IMR-90 (cell line): ENCODE measurements around the gene COL18A1. TPM values are rescaled to one million over a fixed set of nuclear protein-coding genes. Genes with fewer than 3 reads are reported as not detected.

ENCODE experiments used
- ATAC-seq: fragments of 200-7000 bp; cut with Tn5 transposase; 2 replicates; pipeline ENCODE4 v1.9.1; 2020; ENCODE audit warnings: low read depth, mild to moderate bottlenecking, moderate library complexity
- BruUV-seq: library from RNA; stranded (reverse); fragments of 400-500 nt; replicated peaks from 2 replicates; lab custom pipeline; 2021; lab: Mats Ljungman, UMichigan
- CTCF ChIA-PET: fragments of 300-600 bp; formaldehyde crosslinking; extraction: SDS; loops from one replicate; lab custom pipeline; 2021; ENCODE audit warnings: antibody characterized with exemption; lab: Yijun Ruan, JAX
- POLR2A ChIA-PET: fragments of 300-600 bp; sonication (Branson Sonifier 250); formaldehyde crosslinking; loops from one replicate; lab custom pipeline; 2022; ENCODE audit warnings: antibody characterized with exemption; ENCODE audit not compliant: unreplicated experiment; lab: Charles Lee
- DNase-seq: peaks from one replicate; pipeline ENCODE4 v3.0.0; 2013
- H2AFZ ChIP-seq: replicated peaks from 2 replicates; pipeline ENCODE3; 2013; ENCODE audit warnings: low read length, mild to moderate bottlenecking; ENCODE audit not compliant: poor library complexity
- H2AK5ac ChIP-seq: 2 replicates; pipeline ENCODE4 v1.6.1; 2013; ENCODE audit warnings: low read depth, low read length, inconsistent platforms
- H2AK9ac ChIP-seq: replicated peaks from 2 replicates; pipeline ENCODE3; 2013; ENCODE audit warnings: mild to moderate bottlenecking, low read depth, low read length, moderate library complexity; ENCODE audit not compliant: poor library complexity
- H2BK120ac ChIP-seq: 2 replicates; pipeline ENCODE4 v1.6.1; 2013; ENCODE audit warnings: low read depth, low read length, inconsistent platforms
- H2BK15ac ChIP-seq: 3 replicates; pipeline ENCODE4 v1.6.1; 2013; ENCODE audit warnings: low read depth, low read length, inconsistent platforms
- H2BK20ac ChIP-seq: 2 replicates; pipeline ENCODE4 v1.6.1; 2013; ENCODE audit warnings: low read depth, mild to moderate bottlenecking, inconsistent platforms, low read length, moderate library complexity
- H2BK5ac ChIP-seq: 2 replicates; pipeline ENCODE4 v1.6.1; 2013; ENCODE audit warnings: mild to moderate bottlenecking, low read depth, low read length, inconsistent platforms; ENCODE audit not compliant: poor library complexity, severe bottlenecking
- H3K14ac ChIP-seq: replicated peaks from 2 replicates; pipeline ENCODE4 v1.6.1; 2013; ENCODE audit warnings: low read depth, low read length, inconsistent platforms
- H3K18ac ChIP-seq: 2 replicates; pipeline ENCODE4 v1.6.1; 2013; ENCODE audit warnings: low read depth, low read length, control low read depth
- H3K23ac ChIP-seq: 2 replicates; pipeline ENCODE4 v1.6.1; 2013; ENCODE audit warnings: low read depth, low read length, inconsistent platforms
- H3K27ac ChIP-seq: 2 replicates; pipeline ENCODE4 v1.5.1; 2013; ENCODE audit warnings: mild to moderate bottlenecking, control low read depth, low read length; ENCODE audit not compliant: insufficient read depth
- H3K27me3 ChIP-seq: 2 replicates; pipeline ENCODE4 v1.6.1; 2013; ENCODE audit warnings: low read length; ENCODE audit not compliant: control insufficient read depth, insufficient read depth
- H3K36me3 ChIP-seq: 2 replicates; pipeline ENCODE4 v1.6.1; 2013; ENCODE audit warnings: low read length, mixed read lengths; ENCODE audit not compliant: control insufficient read depth, insufficient read depth
- H3K4ac ChIP-seq: 2 replicates; pipeline ENCODE4 v1.6.1; 2013; ENCODE audit warnings: low read depth, low read length, inconsistent platforms
- H3K4me1 ChIP-seq: 2 replicates; pipeline ENCODE4 v1.6.1; 2013; ENCODE audit warnings: low read length, mixed read lengths; ENCODE audit not compliant: control insufficient read depth, insufficient read depth
- H3K4me2 ChIP-seq: 2 replicates; pipeline ENCODE4 v1.6.1; 2013; ENCODE audit warnings: low read depth, mild to moderate bottlenecking, control low read depth, low read length, moderate library complexity
- H3K4me3 ChIP-seq: 2 replicates; pipeline ENCODE4 v1.5.1; 2013; ENCODE audit warnings: low read depth, mild to moderate bottlenecking, control low read depth, low read length, moderate library complexity; ENCODE audit not compliant: insufficient read depth
- H3K56ac ChIP-seq: 2 replicates; pipeline ENCODE4 v1.6.1; 2013; ENCODE audit warnings: low read length, inconsistent platforms; ENCODE audit not compliant: insufficient read depth; ENCODE audit errors: extremely low read depth
- H3K79me1 ChIP-seq, 2 experiments: 2 replicates each; pipeline ENCODE4 v1.6.1; 2013; ENCODE audit warnings: low read length in 2 of 2, inconsistent platforms in 1 of 2, low read depth in 1 of 2
- H3K9ac ChIP-seq: 2 replicates; pipeline ENCODE4 v1.6.1; 2013; ENCODE audit warnings: low read depth, low read length, control low read depth
- H3K9me1 ChIP-seq: 2 replicates; pipeline ENCODE4 v1.6.1; 2013; ENCODE audit warnings: low read length, inconsistent platforms; ENCODE audit not compliant: insufficient read depth
- H3K9me3 ChIP-seq: 2 replicates; pipeline ENCODE4 v1.6.1; 2013; ENCODE audit warnings: low read length; ENCODE audit not compliant: control insufficient read depth, insufficient read depth
- H4K20me1 ChIP-seq: 2 replicates; pipeline ENCODE4 v1.6.1; 2013; ENCODE audit warnings: low read length, inconsistent platforms; ENCODE audit not compliant: insufficient read depth
- H4K5ac ChIP-seq: 2 replicates; pipeline ENCODE4 v1.6.1; 2013; ENCODE audit warnings: mild to moderate bottlenecking, low read depth, low read length, control low read depth
- H4K8ac ChIP-seq, 2 experiments: 2 replicates each; pipeline ENCODE4 v1.6.1; 2013; ENCODE audit warnings: low read depth in 2 of 2, low read length in 2 of 2, control low read depth in 1 of 2, inconsistent platforms in 1 of 2
- H4K91ac ChIP-seq: 2 replicates; pipeline ENCODE4 v1.6.1; 2013; ENCODE audit warnings: low read depth, low read length, inconsistent platforms; ENCODE audit not compliant: insufficient read depth
- FOS ChIP-seq: fragments of 150-350 bp; IDR thresholded peaks from 2 replicates; pipeline ENCODE4 v1.6.1; 2016; ENCODE audit warnings: low read depth, low read length
- MAFK ChIP-seq: IDR thresholded peaks from 2 replicates; pipeline ENCODE4 v1.6.1; 2012; ENCODE audit warnings: low read depth, low read length, improper control_type of control experiment
- MAZ ChIP-seq: IDR thresholded peaks from 2 replicates; pipeline ENCODE4 v1.6.1; 2012; ENCODE audit warnings: low read depth, mild to moderate bottlenecking, low read length, improper control_type of control experiment, moderate library complexity, borderline replicate concordance
- MXI1 ChIP-seq: IDR thresholded peaks from 2 replicates; pipeline ENCODE4 v1.6.1; 2012; ENCODE audit warnings: low read depth, mild to moderate bottlenecking, low read length, moderate library complexity, borderline replicate concordance
- POLR2A ChIP-seq: IDR thresholded peaks from 2 replicates; pipeline ENCODE4 v1.6.1; 2012; ENCODE audit warnings: mild to moderate bottlenecking, low read depth, low read length
- RAD21 ChIP-seq: IDR thresholded peaks from 2 replicates; pipeline ENCODE4 v1.6.1; 2012; ENCODE audit warnings: low read length, improper control_type of control experiment
- RCOR1 ChIP-seq: IDR thresholded peaks from 2 replicates; pipeline ENCODE4 v1.6.1; 2012; ENCODE audit warnings: mild to moderate bottlenecking, low read length, improper control_type of control experiment; ENCODE audit not compliant: insufficient replicate concordance
- SMC3 ChIP-seq: fragments of 150-350 bp; IDR thresholded peaks from 2 replicates; pipeline ENCODE4 v1.6.1; 2016; ENCODE audit warnings: low read depth, mild to moderate bottlenecking, antibody characterized with exemption, low read length, moderate library complexity
- WGBS, 2 experiments: methylation state at CpG; one replicate each; pipeline versions ENCODE4 v1.1.5 to v1.1.7; 2013; ENCODE audit warnings: missing lambda C conversion rate in 2 of 2; ENCODE audit not compliant: insufficient read length in 1 of 2; ENCODE audit errors: extremely low coverage in 2 of 2; 5-methylcytosine and 5-hydroxymethylcytosine counted together
- dilution Hi-C: fragments of 300-500 bp; cut with HindIII; formaldehyde crosslinking; loops from one replicate; pipeline ENCODE4 v1.14.3; 2018; ENCODE audit warnings: low sequenced_read_pairs; ENCODE audit not compliant: unreplicated experiment
- in situ Hi-C: fragments of 300-500 bp; cut with MboI; formaldehyde crosslinking; loops from 3 replicates; pipeline ENCODE4 v1.14.3; 2019; ENCODE audit warnings: low sequenced_read_pairs, inconsistent platforms, mixed read lengths
- intact Hi-C: fragments of 100-400 bp; cut with micrococcal nuclease; formaldehyde crosslinking; loops from 2 replicates; pipeline ENCODE4 v1.10.0; 2022
- polyA plus RNA-seq, 3 experiments: library from polyadenylated mRNA; depleted of rRNA; stranded (reverse); fragments of >200 nt; gene quantifications; 2 replicates each; pipeline ENCODE4 v1.2.3, GENCODE V29; 2012; ENCODE audit warnings: low replicate concordance in 1 of 3
- total RNA-seq: library from RNA; depleted of rRNA; stranded (reverse); fragments of >200 nt; gene quantifications from 2 replicates; pipeline ENCODE4 v1.2.3, GENCODE V29; 2012
- TF ChIP-seq, protein P1 (sequence below): fragments of 150-350 bp; IDR thresholded peaks from 2 replicates; pipeline ENCODE4 v1.6.1; 2017; ENCODE audit warnings: mild to moderate bottlenecking, antibody characterized with exemption, low read length, low read depth
- TF ChIP-seq, protein P2 (sequence below): fragments of 150-350 bp; IDR thresholded peaks from 2 replicates; pipeline ENCODE4 v1.6.1; 2016; ENCODE audit warnings: low read depth, mild to moderate bottlenecking, low read length, moderate library complexity, borderline replicate concordance
- TF ChIP-seq, protein P3 (sequence below): conservative IDR thresholded peaks from 2 replicates; pipeline ENCODE4 v1.5.1; 2012; ENCODE audit warnings: mild to moderate bottlenecking, low read depth, low read length, improper control_type of control experiment

Gene COL18A1
- total and polyA plus RNA-seq, 2 of the 4 experiments (the other 2 are of a cell fraction), result 4.3 to 46.7 TPM

DNA sequence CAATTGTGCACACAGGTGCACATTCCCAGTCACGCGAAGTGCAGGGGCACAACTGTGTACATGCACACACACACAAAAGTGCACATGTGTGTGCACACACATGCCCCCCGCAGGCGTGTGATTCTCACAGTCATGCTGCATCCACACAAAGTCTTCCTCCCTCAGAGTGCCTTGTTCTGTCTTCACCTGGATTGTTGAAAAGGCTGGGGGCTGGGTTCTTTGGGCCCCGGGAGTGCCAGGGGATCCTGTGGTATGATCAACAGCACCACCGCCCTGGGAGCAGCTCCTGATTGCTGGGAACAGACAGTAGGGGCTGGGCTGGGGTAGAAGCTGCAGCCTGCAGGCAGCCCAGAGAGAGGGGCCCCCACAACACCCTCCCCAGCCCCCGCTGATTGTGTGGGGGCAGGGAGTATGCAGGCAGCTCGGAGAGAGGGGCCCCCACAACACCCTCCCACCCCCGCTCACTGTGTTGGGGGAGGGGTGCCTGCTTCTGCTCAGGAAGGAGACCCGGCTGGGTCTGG, 3.4 kb downstream of the COL18A1 start:
- Histone ChIP-seq H2BK5ac (no peak overlapping the region), H3K56ac (no peak overlapping the region), H4K5ac (no peak overlapping the region), H2AFZ (no peak overlapping the region), H3K9me3 (no peaks in the 10 kb centered on the region), H3K9me1 (peaks cover 14% of the 10 kb centered on the region), H2BK120ac (no peak overlapping the region), H3K4me3 (no peak overlapping the region), H3K4ac (no peak overlapping the region), H3K27ac (no peak overlapping the region), H2BK15ac (no peak overlapping the region), H3K4me2 (no peak overlapping the region), H3K14ac (no peak overlapping the region; the same call in 1 of the 2 replicates), H3K23ac (peak overlapping the region; percentile 59; the same call in 1 of the 2 replicates), H2AK5ac (no peak overlapping the region), H3K79me1 (peaks cover 23 to 66% of the 10 kb centered on the region in 2 experiments), H3K4me1 (peaks cover 25% of the 10 kb centered on the region), H4K20me1 (peaks cover 73% of the 10 kb centered on the region), H3K36me3 (peaks cover 2% of the 10 kb centered on the region), H4K8ac (no peak overlapping the region), H2AK9ac (peak overlapping the region; percentile 78), H2BK20ac (no peak overlapping the region), H3K18ac (no peak overlapping the region), H3K27me3 (no peaks in the 10 kb centered on the region), H3K9ac (no peak overlapping the region), H4K91ac (no peak overlapping the region)
- DNase-seq (no peak), ATAC-seq (no peak)
- BruUV-seq, result no TSS peak
- no CpG with 5 or more reads among the region's 10 CpGs for WGBS, 2 experiments
- CTCF ChIA-PET, result no interaction called here
- intact Hi-C loops (no loop called here), dilution Hi-C loops (no loop called here), in situ Hi-C loops (no loop called here)
- POLR2A ChIA-PET, result no interaction called here
- TF ChIP-seq, protein P1, sequence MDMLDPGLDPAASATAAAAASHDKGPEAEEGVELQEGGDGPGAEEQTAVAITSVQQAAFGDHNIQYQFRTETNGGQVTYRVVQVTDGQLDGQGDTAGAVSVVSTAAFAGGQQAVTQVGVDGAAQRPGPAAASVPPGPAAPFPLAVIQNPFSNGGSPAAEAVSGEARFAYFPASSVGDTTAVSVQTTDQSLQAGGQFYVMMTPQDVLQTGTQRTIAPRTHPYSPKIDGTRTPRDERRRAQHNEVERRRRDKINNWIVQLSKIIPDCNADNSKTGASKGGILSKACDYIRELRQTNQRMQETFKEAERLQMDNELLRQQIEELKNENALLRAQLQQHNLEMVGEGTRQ, result no peak
- TF ChIP-seq MXI1 (no peak), MAFK (no peak), FOS (no peak), MAZ (no peak), SMC3 (no peak), RAD21 (no peak), RCOR1 (no peak), POLR2A (no peak)
- TF ChIP-seq, protein P2, sequence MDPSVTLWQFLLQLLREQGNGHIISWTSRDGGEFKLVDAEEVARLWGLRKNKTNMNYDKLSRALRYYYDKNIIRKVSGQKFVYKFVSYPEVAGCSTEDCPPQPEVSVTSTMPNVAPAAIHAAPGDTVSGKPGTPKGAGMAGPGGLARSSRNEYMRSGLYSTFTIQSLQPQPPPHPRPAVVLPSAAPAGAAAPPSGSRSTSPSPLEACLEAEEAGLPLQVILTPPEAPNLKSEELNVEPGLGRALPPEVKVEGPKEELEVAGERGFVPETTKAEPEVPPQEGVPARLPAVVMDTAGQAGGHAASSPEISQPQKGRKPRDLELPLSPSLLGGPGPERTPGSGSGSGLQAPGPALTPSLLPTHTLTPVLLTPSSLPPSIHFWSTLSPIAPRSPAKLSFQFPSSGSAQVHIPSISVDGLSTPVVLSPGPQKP, result no peak
- TF ChIP-seq, protein P3, sequence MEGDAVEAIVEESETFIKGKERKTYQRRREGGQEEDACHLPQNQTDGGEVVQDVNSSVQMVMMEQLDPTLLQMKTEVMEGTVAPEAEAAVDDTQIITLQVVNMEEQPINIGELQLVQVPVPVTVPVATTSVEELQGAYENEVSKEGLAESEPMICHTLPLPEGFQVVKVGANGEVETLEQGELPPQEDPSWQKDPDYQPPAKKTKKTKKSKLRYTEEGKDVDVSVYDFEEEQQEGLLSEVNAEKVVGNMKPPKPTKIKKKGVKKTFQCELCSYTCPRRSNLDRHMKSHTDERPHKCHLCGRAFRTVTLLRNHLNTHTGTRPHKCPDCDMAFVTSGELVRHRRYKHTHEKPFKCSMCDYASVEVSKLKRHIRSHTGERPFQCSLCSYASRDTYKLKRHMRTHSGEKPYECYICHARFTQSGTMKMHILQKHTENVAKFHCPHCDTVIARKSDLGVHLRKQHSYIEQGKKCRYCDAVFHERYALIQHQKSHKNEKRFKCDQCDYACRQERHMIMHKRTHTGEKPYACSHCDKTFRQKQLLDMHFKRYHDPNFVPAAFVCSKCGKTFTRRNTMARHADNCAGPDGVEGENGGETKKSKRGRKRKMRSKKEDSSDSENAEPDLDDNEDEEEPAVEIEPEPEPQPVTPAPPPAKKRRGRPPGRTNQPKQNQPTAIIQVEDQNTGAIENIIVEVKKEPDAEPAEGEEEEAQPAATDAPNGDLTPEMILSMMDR, result no peak
